NCI-H2029 (cell line): ENCODE data around the gene GRID1.

Experiments
- DNase-seq: peaks from one replicate; lab custom pipeline; 2025; lab: John Stamatoyannopoulos, UW

Gene GRID1

DNA sequence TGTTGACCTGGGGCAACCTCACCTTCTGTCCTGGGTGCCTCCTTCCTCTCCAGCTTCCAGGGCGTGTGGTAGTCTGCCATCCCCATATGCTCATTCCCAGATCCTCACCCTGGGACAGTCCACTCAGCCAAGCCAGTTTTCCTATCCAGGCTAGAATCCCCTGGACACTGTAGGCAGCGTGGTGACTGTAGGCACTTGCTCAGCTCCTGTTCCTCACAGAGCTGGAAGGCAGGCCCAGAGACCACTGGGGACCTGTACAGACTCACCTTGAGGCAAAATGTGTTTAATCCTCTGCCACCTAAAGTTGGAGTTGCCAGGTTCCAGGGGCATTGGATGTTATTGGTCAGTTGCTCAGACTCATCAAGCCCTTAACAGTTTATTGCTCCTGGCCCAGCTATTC lies 2.4 kb upstream of the GRID1 start:
- DNase-seq: no peak

GRCh38 chr10:86368046-86368445 lies 1.5 kb upstream of the GRID1 start:
- DNase-seq: no peak

DNA sequence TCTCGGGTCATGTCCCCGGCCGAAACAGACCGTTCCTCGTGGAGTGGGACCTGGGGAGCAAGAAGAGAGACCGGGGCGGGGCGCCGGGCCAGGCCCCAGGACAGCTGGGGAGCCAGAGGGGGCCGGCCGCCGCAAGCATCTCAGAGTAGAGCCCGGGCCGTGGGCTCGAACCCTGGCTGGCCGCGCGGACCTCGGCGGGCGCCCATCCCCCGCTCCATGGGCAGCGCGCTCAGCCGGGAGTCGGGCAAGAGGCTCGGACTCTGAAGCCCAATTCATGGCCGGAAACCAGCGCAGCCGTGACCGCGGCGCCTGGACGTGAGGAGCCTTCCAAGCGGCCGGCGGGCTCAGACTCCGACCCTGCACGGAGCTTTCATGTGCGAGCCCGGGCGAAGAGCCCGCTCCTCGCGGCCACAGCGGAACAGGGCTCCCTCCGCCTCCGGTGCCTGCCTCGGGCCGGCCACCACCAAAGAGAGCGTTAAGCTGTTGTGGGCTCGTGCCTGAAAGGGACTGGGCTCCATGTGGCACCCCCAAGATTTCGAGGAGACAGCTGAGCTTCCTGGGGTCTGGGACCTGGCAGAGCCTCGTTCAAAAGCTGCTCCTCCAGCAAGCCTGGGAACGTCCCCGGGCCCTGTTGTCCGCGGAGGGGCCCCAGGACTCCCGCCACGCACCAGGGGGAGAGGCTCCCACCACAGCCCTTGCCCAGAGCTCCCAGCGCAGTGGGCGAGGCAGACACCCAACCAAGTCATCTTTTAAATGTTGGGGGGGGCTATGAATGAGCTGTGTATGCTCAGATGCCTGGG lies 757 bp upstream of the GRID1 start:
- DNase-seq: no peak

- no peak for DNase-seq
Observed at GRCh38 chr10:86366902-86367151, 232 bp upstream of the GRID1 start.

GRCh38 chr10:86365346-86366032 lies 1.1 kb downstream of the GRID1 start:
- DNase-seq: no peak

GRCh38 chr10:86364491-86365345 lies 1.9 kb downstream of the GRID1 start:
- no peak for DNase-seq

GRCh38 chr10:86363833-86364490 lies 2.6 kb downstream of the GRID1 start:
- DNase-seq: no peak

DNA sequence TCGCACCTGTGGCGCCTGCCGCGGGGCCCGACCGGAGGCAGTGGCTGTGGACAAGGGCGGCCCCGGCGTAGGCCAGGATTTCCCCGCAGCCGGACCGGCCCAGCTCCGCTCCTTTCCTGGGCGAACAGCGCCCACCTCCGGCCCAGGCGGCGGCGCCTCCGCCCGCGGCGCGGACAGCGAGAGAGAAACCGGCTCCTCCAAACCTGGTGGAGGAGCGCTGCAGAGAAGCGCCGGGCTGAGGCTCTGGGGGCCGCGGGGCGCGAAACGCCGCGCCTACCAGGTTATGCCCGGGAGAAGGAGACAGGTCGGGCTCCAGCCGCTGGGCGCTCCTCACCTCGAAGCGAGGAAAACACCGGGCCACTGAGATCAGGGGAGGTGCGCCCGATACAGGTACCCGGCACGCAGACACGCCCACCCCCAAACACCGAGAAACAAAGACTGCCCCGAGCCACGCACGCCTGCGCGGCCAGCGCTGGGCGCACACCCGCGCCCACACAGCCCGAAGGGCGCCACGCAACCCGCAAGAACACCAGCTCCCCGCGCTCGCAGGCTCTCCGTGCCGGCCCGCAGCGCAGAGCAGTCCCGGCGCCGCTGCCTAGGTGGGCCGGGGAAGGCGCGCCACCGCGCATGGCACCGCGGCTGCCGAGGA lies 3.3 kb downstream of the GRID1 start:
- no peak for DNase-seq

- no peak for DNase-seq
Observed at GRCh38 chr10:86362586-86363183, 3.9 kb downstream of the GRID1 start.

DNA sequence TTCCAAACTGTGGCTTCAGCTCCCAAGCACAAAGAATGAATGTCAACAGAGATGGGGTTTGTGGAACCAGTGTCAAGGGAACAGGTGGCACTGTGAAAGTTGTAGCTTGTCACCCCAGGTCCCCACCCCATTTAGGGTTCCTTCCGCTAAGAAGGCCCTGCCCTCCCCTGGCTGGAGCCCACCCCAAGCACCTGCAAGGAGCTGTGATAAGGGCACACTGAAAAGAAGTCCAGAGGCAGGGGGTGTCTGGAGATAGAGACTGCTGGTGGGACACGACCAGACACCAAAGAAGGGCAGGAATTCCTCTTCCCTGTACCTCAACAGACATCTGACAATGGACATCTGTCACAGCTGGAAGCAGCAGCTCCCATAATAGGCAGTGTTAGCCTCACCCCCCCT lies 4.5 kb downstream of the GRID1 start:
- DNase-seq: no peak

GRCh38 chr10:86361156-86362128 lies 5.2 kb downstream of the GRID1 start:
- no peak for DNase-seq

DNA sequence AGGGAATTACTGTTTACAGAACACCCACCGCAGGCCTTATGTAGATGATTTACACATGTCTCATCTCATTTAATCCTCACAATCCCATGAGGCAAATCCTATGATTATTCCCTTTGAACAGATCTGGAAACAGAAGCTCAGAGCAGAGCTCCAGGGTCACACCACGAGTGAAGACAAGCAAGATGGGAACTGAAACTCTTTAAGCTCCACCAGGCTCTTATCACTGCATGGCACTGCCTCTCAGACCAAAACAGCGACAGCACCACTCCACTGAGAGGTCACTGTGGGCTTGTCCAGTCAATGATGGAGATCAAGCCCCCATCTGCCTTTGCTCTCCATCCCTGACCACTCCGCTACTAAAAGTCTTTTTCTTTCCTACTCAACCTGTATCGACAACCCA lies 5.9 kb downstream of the GRID1 start:
- DNase-seq: no peak

DNA sequence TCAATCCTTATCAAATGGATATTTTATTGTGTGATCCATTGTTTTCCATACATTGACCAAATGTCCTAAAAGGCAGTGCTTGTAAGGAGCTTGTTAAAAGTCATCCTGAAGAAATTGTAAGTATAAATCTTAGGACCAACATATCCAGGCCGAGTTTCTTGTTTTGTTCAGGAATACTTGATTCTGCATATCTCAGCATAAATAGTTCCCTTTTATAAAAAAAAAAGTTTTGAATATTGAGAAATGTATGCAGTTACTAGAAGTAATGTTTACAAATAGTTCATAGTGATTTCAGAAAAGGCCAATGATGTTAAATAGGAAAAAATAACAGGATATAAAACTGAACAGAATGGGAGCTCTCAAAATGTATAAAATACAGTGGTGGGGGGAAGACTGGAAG lies 6.6 kb downstream of the GRID1 start:
- no peak for DNase-seq

GRCh38 chr10:86359111-86359510 lies 7.5 kb downstream of the GRID1 start:
- no peak for DNase-seq

DNA sequence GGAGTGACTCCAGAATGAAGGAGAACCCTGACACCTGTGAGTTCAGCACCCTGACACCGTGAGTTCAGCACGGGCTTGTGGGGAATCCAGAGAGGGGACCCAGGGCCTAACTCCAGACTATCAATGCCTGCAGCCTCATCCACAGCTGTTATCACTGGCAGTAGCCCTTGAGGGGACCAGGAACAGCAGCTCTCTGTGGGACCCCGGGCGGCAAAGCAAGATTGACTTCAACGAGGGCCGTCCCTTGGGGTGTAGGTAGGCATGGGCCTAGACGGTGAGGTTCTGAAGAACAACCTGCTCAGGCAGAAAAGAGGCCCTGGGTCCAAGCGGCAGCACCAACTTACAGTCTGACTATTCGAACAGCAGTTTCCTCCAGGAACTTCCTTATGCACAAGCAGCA lies 8.9 kb downstream of the GRID1 start:
- DNase-seq: no peak

DNA sequence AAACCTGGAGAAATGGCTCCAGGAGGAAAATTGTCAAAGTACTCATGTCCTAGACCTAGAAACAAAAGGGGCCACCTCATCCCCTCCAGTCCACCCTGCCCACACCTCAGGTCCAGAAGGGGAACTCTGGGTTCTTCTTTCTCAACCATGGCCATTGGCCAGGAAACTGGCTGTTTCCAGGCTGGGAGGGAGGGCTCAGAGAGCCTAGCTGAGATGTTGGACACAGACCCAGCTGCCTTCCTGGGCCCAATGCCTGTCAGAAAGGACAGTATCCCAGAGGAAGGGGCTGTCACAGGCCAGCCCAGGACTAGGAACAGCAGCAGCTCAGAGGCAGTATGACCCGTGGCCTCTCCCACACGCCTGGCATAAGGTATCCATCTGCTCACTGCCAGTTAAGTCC lies 9.6 kb downstream of the GRID1 start:
- DNase-seq: no peak

DNA sequence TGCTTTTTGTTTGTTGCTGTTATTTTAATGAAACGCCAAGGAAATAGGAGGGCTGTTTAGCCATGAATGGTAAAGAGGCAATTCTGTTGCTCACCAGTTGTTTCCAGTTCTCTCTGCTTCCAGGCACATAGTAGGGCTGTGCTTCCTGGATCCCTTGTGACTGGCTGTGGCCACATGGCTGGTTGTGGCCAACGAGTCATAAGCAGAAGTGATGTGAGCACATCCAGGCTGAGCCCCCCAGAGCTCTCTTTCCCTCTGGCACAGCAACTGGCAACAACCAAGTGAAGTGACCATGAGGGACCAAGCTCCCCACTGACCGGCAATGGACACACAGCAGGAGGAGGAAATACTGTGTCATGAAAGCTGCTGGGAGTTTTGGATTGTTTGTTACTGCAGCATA lies 10.3 kb downstream of the GRID1 start:
- DNase-seq: no peak

- DNase-seq: no peak
Observed at GRCh38 chr10:86355571-86356038, 11.0 kb downstream of the GRID1 start.

DNA sequence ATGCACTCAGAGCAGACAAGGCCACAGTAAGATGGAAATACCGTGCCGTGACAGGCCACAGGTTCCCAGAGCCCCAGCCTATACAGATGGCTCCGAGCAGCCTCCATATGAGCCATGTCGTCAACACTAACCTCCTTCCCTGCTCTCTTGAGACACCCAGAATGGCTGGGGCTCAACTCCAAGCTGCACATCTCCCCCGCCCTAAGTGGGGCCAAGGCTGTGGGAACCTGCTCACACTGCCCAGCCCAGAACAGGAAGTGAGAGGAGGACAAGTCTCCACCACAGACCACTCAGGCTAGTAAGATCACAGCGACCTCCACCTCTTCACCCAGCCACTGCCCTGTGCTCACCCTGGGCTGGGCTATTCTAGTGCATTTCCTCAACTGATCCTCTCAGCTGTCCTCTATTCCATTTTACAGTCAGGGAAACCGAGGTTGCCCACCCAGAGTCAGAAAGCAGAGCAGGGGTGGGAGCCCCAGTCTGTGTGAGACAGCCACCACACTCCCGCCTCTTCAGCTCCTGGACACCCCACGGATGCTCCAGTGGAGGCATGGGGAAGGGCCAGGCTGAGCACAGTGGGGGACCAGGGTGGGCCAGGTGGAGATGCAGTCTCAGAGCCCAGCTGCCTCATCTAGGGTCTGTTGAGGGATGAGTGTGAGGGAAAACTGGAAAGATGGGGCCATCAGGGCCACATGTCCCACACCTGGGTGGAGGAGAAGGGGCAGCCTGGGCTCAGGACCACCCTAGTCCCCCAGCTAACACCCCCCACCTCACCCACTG lies 11.6 kb downstream of the GRID1 start:
- no peak for DNase-seq
